8988T (cell line): Measurements from ENCODE around the gene CCDC80.
"Not testable (repeated sequence)": the region's sequence is repeated elsewhere in the genome, so short reads cannot be mapped to it uniquely, and the experiment has no call there.

Experiments used
- DNase-seq: peaks from one replicate; pipeline ENCODE4 v3.0.0; 2011

Gene CCDC80

GRCh38 chr3:112583105-112583504 lies 57.8 kb downstream of the CCDC80 start:
- no peak for DNase-seq

- DNase-seq = no peak
Observed at GRCh38 chr3:112582244-112582874, 58.6 kb downstream of the CCDC80 start.

GRCh38 chr3:112579697-112580096 lies 61.2 kb downstream of the CCDC80 start:
- no peak for DNase-seq

- no peak for DNase-seq
Observed at GRCh38 chr3:112579232-112579631, 61.7 kb downstream of the CCDC80 start.

- DNase-seq = no peak
Observed at GRCh38 chr3:112572701-112573100, 68.2 kb downstream of the CCDC80 start.

- DNase-seq = no peak
Observed at GRCh38 chr3:112569265-112569664, 71.7 kb downstream of the CCDC80 start.

- no peak for DNase-seq
Observed at GRCh38 chr3:112568642-112569041, 72.3 kb downstream of the CCDC80 start.

GRCh38 chr3:112564940-112565305 lies 76.0 kb downstream of the CCDC80 start:
- no peak for DNase-seq

- not testable (repeated sequence) for DNase-seq
Observed at GRCh38 chr3:112564247-112564939, 76.5 kb downstream of the CCDC80 start.

GRCh38 chr3:112561734-112562529 lies 79.0 kb downstream of the CCDC80 start, which contains the start of the genes ATG3 and SLC35A5:
ATG3 (minus strand) TSS chr3:112561962; CDS start chr3:112561528, 434 bp downstream.
SLC35A5 (plus strand) TSS chr3:112562045; CDS start chr3:112563404, 1,359 bp downstream.
- DNase-seq = peak; percentile 70

- DNase-seq = peak; percentile 26
Observed at GRCh38 chr3:112561484-112561733, 79.5 kb downstream of the CCDC80 start.

- DNase-seq = no peak
Observed at GRCh38 chr3:112560721-112561483, 80.0 kb downstream of the CCDC80 start.

- no peak for DNase-seq
Observed at GRCh38 chr3:112560307-112560706, 80.6 kb downstream of the CCDC80 start.

GRCh38 chr3:112557976-112558375 lies 83.0 kb downstream of the CCDC80 start:
- DNase-seq = no peak

- no peak for DNase-seq
Observed at GRCh38 chr3:112555535-112556170, 85.3 kb downstream of the CCDC80 start.

- no peak for DNase-seq
Observed at GRCh38 chr3:112550859-112551258, 90.1 kb downstream of the CCDC80 start.
